GM21381 (cell line): ENCODE measurements around the gene CRACR2B.

ENCODE experiments used
- ATAC-seq: cut with Tn5 transposase; IDR thresholded peaks from one replicate; pipeline ENCODE4 v1.9.1; 2021; ENCODE audit warnings: mild to moderate bottlenecking, moderate library complexity; ENCODE audit not compliant: unreplicated experiment

The CRACR2B gene

DNA sequence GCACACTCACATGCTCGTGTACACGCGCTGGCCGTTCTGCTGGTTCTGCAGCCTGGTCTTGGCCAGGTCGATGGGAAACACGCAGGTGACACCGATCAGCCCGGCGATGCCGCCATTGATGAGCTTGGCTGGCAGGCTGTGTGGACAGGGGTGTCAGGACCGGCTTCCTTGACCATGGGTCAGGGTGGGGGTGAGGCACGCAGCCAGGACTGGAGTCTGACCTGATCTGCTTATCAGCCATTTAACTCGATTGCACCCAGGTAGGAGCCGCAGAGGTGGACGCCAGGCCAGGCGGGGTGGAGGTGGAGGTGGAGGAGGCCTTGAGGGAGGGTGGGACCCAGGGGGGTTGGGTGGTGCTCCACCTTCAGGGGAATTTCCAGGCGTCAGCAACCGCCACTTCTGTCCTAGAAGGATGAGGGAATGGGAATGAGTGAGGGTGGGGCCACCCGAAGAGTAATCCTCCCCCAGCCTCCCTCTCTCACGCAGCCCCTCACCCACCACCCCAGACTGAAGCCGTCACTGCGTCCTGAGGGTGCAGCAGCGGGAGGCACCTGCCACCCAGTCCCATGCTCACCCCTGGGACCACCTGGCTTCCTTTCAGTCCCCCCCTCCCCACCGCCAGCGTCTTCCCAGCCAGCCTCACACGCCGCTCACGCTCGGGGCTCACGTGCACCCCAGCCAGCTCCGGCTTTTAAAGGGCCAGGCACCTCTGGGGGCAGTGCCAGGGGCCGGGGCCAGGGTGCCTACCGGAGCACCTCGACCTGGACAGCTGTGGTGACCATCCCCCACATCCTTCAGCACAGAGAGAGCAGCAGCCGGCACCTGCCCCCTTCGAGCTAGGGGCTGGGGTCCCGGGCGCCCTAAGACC, 32.7 kb upstream of the CRACR2B start:
- ATAC-seq = no peak

GRCh38 chr11:795634-796564, 31.8 kb upstream of the CRACR2B start:
- ATAC-seq = peak; percentile 22

- no peak for ATAC-seq
These were observed 31.0 kb upstream of the CRACR2B start for GRCh38 chr11:796565-797295.

- peak; percentile 34 for ATAC-seq
These were observed 30.2 kb upstream of the CRACR2B start for GRCh38 chr11:797296-798092.

- peak; percentile 53 for ATAC-seq
These were observed 29.5 kb upstream of the CRACR2B start, which contains the start of gene SLC25A22 for GRCh38 chr11:798093-798713. Gene SLC25A22, minus strand, starts transcription at chr11:798281. Its CDS starts 3,275 bp downstream, at chr11:795006.

- ATAC-seq = no peak
These were observed 27.9 kb upstream of the CRACR2B start for GRCh38 chr11:799641-800316.

DNA sequence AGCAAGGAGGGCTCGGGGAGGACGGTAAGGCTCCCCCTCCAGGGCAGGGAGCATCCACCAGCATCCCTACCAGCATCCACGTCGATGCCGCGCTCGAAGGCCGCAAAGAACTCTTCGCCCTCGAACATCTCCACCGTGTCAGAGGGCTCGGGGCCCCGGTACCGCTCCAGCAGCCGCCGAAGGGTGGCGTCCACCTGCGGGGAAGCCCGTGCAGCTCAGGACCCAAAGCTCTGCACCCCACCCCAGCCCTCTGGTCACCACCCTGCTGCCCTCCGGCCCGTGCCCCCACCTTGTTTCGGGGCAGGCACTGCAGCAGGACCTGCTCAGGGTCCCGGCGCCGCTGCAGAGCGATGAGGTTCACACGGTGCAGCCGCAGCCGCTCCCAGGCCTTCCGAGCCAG, 27.2 kb upstream of the CRACR2B start:
- no peak for ATAC-seq

GRCh38 chr11:801097-801780, 26.5 kb upstream of the CRACR2B start:
- no peak for ATAC-seq

- no peak for ATAC-seq
These were observed 25.6 kb upstream of the CRACR2B start for GRCh38 chr11:802018-802617.

DNA sequence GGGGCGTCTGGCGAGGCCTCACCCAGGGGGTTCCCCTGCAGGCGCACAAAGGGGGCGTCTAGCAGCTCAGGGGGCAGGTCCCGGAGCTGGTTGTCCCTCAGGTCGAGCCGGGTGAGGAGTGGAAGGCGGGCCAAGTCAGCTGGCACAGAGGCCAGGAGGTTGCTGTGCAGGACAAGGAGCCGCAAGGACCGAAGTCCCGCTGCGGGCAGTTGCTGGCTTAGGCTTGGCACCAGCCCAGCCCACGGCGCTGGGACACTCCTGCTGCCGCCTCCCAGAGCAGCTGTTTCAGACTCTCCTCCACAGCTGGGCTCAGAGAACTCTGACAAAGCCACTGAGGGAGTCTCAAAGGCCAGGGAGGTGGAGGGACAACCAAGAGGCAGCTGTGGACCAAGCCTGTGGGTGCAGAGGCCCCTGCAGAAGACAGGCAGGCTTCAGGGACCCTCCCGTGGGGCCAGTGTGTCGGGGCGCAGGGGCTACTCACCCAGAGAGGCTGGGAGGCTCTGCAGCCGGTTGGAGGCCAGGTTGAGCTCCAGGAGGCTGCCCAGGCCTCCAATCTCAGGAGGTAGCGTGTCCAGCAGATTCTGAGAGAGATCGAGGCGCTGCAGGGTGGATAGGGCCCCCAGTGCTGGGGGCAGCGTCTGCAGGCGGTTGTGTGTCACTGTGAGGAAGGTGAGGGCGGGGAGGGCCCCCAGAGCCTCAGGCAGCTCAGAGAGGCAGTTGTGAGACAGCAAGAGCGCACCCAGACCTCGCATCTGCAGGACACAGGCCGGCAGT, 24.8 kb upstream of the CRACR2B start:
- no peak for ATAC-seq

GRCh38 chr11:803467-803742, 24.3 kb upstream of the CRACR2B start:
- ATAC-seq = no peak

- no peak for ATAC-seq
These were observed 23.7 kb upstream of the CRACR2B start for GRCh38 chr11:803770-804598.

DNA sequence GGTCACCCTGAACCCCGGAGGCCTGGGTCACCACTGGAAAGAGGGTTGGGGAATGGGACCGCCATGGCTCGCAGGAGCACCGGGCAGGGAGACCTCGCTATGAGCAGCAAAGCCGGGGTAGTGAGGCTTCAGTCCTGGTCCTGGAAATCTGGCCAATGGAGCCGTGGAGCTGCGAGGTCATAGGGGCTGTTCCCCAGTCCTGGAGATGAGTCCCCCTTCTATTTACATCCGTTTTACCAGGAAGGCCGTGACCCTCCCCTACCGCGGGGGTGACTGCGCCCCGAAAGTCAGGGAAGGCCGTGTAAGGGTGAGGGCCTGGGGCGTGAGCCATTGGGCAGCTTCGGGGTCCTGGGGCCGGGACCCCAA, 23.1 kb upstream of the CRACR2B start:
- no peak for ATAC-seq

GRCh38 chr11:808427-809286, 19.1 kb upstream of the CRACR2B start:
- ATAC-seq = no peak

- ATAC-seq = peak; percentile 76
These were observed 18.3 kb upstream of the CRACR2B start, which contains the start of gene RPLP2 for GRCh38 chr11:809287-810039. Gene RPLP2, plus strand, starts transcription at chr11:809967. Its CDS starts 268 bp downstream, at chr11:810235.
